ENCODE results near the gene KLHDC3. TPM values are rescaled to one million over a fixed set of nuclear protein-coding genes. Genes with fewer than 3 reads are reported as not detected.

Gene KLHDC3
- polyA plus RNA-seq, 3 donors = 51.9 to 141 (median 106) TPM

DNA sequence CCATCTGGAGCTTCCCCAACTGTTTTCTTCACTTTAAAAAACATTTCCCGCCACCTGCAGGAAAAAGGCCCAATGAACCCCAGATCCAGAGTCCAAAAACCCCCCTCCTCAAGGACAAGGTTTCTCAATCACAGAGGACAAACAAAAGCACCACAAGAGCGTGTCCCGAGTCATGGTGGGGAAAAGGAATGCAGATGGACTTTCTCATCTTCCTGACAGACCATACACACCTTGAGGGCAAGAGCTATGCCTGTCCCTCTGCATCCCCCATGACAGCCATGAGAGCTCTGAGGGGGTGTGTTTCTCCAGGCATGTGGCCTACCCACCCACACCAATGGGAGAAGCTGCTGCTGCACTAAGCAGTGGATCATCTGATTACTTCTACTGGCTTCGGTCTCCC is 44.1 kb upstream of the KLHDC3 start:
- Histone ChIP-seq H3K27ac (ENCODE audit: low read depth in 1 of 2, low read length in 2 of 2) (no peak overlapping the region), H4K20me1 (ENCODE audit: insufficient read depth, low read length) (peaks cover 8% of the 10 kb centered on the region), H3K36me3 (replicated peaks in 1 of 2; ENCODE audit: control insufficient read depth in 1 of 2, insufficient read depth in 2 of 2, low read length in 2 of 2) (peaks cover 38 to 50% of the 10 kb centered on the region in 2 donors), H3K27me3 (ENCODE audit: control insufficient read depth in 2 of 2, insufficient read depth in 2 of 2, low read length in 2 of 2) (no peaks in the 10 kb centered on the region), H3K4me2 (replicated peaks; ENCODE audit: extremely low read depth, low read length, poor library complexity, severe bottlenecking) (no peak overlapping the region), H3K4me3 (replicated peaks in 1 of 3; ENCODE audit: low read depth in 2 of 3, low read length in 3 of 3) (no peak overlapping the region), H3K4me1 (ENCODE audit: control insufficient read depth in 1 of 2, insufficient read depth in 2 of 2, low read length in 2 of 2) (peaks cover 7 to 10% of the 10 kb centered on the region in 2 donors), H3K9ac (ENCODE audit: insufficient read depth, low read length, poor library complexity, severe bottlenecking) (no peak overlapping the region), H3K79me2 (ENCODE audit: insufficient read depth, low read length) (peaks cover under 1% of the 10 kb centered on the region), H2AFZ (ENCODE audit: insufficient read depth, low read depth, low read length, poor library complexity, severe bottlenecking) (no peak overlapping the region), H3K9me3 (replicated peaks in 1 of 2; ENCODE audit: control insufficient read depth in 1 of 2, insufficient read depth in 1 of 2, low read length in 2 of 2) (no peaks in the 10 kb centered on the region)
- Mint-ChIP-seq H3K27me3 (ENCODE audit: low read depth in 3 of 3) (peaks cover 0 to 2% (median 0%) of the 10 kb centered on the region in 3 donors), H3K36me3 (peaks cover 37 to 72% of the 10 kb centered on the region in 2 donors), H3K4me3 (no peak overlapping the region), H3K27ac (peak overlapping the region in 1 of 7 donors; percentile 20), H3K4me1 (peaks cover 11% of the 10 kb centered on the region), H3K9me3 (peaks cover 0 to 1% (median 0%) of the 10 kb centered on the region in 7 donors)
- intact Hi-C loops (cut with micrococcal nuclease) = no loop called here
- TF ChIP-seq, protein P1, sequence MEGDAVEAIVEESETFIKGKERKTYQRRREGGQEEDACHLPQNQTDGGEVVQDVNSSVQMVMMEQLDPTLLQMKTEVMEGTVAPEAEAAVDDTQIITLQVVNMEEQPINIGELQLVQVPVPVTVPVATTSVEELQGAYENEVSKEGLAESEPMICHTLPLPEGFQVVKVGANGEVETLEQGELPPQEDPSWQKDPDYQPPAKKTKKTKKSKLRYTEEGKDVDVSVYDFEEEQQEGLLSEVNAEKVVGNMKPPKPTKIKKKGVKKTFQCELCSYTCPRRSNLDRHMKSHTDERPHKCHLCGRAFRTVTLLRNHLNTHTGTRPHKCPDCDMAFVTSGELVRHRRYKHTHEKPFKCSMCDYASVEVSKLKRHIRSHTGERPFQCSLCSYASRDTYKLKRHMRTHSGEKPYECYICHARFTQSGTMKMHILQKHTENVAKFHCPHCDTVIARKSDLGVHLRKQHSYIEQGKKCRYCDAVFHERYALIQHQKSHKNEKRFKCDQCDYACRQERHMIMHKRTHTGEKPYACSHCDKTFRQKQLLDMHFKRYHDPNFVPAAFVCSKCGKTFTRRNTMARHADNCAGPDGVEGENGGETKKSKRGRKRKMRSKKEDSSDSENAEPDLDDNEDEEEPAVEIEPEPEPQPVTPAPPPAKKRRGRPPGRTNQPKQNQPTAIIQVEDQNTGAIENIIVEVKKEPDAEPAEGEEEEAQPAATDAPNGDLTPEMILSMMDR (IDR thresholded peaks at IDR 0.05) = no peak
- DNase-seq = no peak
- 100% methylated on average over 1 of the region's 4 CpGs for WGBS (ENCODE audit: insufficient coverage)

DNA sequence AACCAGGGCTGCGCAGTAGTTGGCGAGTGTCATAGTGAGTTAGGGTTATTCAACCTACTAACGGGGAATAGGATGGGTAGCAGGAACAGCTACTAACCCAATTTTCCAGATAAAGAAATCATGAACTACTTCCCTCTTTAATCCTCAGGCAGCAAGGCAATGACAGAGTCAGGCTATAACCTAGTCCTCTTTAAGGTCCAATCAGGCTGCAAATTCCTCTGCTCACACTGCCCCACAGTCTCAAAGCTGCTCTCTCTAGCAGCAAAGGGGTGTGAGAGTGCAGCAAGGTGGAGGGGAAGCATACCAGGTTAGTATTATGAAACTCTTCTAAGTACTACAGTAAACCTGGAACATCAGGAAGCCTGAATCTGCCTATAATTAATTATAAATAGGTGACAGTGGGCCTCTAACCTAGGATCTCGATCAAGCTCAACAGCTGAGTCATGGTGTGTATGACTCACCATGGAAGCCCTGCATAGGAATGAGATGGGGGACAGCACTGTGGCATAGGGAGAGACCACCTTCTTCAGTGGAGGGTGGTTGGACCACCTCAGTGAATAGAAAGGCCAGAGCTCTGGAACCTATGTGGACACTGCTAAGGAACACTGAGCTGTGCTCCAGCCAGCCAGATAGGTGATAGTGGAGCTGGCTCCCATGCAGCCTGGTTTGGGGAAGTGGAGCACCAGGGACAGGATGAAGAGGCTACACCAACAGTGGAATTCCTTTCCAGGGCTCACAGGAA is 43.0 kb upstream of the KLHDC3 start:
- Mint-ChIP-seq H3K4me3 (no peak overlapping the region), H3K9me3 (peaks cover 0 to 1% (median 0%) of the 10 kb centered on the region in 7 donors), H3K27ac (peak overlapping the region in 2 of 7 donors; percentile 18 to 52), H3K27me3 (ENCODE audit: low read depth in 3 of 3) (no peaks in the 10 kb centered on the region), H3K36me3 (peaks cover 27 to 63% of the 10 kb centered on the region in 2 donors), H3K4me1 (peaks cover 11% of the 10 kb centered on the region)
- Histone ChIP-seq H4K20me1 (ENCODE audit: insufficient read depth, low read length) (peaks cover 14% of the 10 kb centered on the region), H3K4me3 (replicated peaks in 1 of 3; ENCODE audit: low read depth in 2 of 3, low read length in 3 of 3) (no peak overlapping the region), H3K27ac (ENCODE audit: low read depth in 1 of 2, low read length in 2 of 2) (peak overlapping the region in 1 of 2 donors; percentile 38), H2AFZ (ENCODE audit: insufficient read depth, low read depth, low read length, poor library complexity, severe bottlenecking) (no peak overlapping the region), H3K4me2 (replicated peaks; ENCODE audit: extremely low read depth, low read length, poor library complexity, severe bottlenecking) (no peak overlapping the region), H3K79me2 (ENCODE audit: insufficient read depth, low read length) (peaks cover 6% of the 10 kb centered on the region), H3K27me3 (ENCODE audit: control insufficient read depth in 2 of 2, insufficient read depth in 2 of 2, low read length in 2 of 2) (no peaks in the 10 kb centered on the region), H3K4me1 (ENCODE audit: control insufficient read depth in 1 of 2, insufficient read depth in 2 of 2, low read length in 2 of 2) (peaks cover 7 to 10% of the 10 kb centered on the region in 2 donors), H3K9ac (ENCODE audit: insufficient read depth, low read length, poor library complexity, severe bottlenecking) (peak overlapping the region; percentile 20), H3K36me3 (replicated peaks in 1 of 2; ENCODE audit: control insufficient read depth in 1 of 2, insufficient read depth in 2 of 2, low read length in 2 of 2) (peaks cover 28 to 39% of the 10 kb centered on the region in 2 donors), H3K9me3 (replicated peaks in 1 of 2; ENCODE audit: control insufficient read depth in 1 of 2, insufficient read depth in 1 of 2, low read length in 2 of 2) (no peaks in the 10 kb centered on the region)
- WGBS (ENCODE audit: insufficient coverage) = no CpG with 5 or more reads among the region's 4 CpGs
- TF ChIP-seq, protein P1 (IDR thresholded peaks at IDR 0.05) = no peak
- intact Hi-C loops (cut with micrococcal nuclease) = no loop called here
- peak in 2 of 3 donors; percentile 4 to 34 for DNase-seq

Data from CD14-positive monocyte (primary cell).